CD4-positive, alpha-beta T cell treated with Interferon gamma for 1 hour (primary cell): ENCODE measurements around the gene ENTREP3.
"Not testable (repeated sequence)": the region's sequence is repeated elsewhere in the genome, so short reads cannot be mapped to it uniquely, and the experiment has no call there.

Experiments
- DNase-seq: peaks from one replicate; pipeline ENCODE4 v3.0.0-alpha.2; 2020

Gene ENTREP3, protein sequence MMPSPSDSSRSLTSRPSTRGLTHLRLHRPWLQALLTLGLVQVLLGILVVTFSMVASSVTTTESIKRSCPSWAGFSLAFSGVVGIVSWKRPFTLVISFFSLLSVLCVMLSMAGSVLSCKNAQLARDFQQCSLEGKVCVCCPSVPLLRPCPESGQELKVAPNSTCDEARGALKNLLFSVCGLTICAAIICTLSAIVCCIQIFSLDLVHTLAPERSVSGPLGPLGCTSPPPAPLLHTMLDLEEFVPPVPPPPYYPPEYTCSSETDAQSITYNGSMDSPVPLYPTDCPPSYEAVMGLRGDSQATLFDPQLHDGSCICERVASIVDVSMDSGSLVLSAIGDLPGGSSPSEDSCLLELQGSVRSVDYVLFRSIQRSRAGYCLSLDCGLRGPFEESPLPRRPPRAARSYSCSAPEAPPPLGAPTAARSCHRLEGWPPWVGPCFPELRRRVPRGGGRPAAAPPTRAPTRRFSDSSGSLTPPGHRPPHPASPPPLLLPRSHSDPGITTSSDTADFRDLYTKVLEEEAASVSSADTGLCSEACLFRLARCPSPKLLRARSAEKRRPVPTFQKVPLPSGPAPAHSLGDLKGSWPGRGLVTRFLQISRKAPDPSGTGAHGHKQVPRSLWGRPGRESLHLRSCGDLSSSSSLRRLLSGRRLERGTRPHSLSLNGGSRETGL

DNA sequence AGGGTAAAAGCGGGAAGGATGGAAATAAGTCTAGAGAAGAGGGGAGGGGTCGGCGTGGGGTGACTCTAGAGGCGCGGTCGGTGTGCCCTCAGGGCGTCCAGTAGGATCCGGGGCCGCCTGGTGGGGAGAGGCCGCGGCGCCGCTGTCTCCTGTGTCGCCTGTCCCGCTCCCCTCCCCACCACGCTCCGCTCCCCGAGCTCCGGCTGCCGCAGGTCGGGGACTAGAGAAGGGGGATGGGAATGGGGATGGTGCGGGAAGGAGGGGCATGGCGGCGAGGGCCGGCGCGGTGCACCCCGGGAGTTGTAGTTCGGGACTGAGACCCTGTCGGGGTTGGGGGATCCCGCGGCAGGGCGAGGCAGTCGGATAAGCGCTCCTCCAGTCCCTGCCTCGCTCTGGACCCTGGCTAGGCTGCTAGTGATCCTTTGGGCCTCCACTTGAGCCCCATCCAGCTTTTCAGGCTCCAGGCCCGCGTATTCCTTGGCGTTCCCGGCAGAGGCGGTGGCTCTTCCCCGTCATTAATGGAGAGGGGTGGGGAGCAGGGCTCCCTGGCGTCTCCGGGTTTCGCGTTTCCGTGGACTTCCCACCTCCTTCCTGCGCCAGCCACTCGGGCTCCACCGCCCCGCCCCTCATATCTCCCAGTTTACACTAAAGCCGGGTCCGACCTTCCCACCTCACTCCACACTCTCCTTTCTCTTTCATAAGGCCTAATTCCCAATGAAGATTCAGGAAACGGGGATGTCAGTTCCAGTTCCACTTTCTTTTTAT, at the start of gene ENTREP3:
Gene ENTREP3 (minus strand): TSS at position 241 of the 765 bp plus-strand sequence. CDS start 606 bp downstream, outside the sequence.
- peak; percentile 75 for DNase-seq

- no peak for DNase-seq
These were observed 49.3 kb upstream of the ENTREP3 start for GRCh38 chr1:155304558-155305063.

- DNase-seq = no peak
These were observed 46.1 kb upstream of the ENTREP3 start, which contains the start of gene PKLR for GRCh38 chr1:155301342-155301841. TSS of gene PKLR (minus strand) at chr1:155301438. CDS start at chr1:155301395, 43 bp downstream.

DNA sequence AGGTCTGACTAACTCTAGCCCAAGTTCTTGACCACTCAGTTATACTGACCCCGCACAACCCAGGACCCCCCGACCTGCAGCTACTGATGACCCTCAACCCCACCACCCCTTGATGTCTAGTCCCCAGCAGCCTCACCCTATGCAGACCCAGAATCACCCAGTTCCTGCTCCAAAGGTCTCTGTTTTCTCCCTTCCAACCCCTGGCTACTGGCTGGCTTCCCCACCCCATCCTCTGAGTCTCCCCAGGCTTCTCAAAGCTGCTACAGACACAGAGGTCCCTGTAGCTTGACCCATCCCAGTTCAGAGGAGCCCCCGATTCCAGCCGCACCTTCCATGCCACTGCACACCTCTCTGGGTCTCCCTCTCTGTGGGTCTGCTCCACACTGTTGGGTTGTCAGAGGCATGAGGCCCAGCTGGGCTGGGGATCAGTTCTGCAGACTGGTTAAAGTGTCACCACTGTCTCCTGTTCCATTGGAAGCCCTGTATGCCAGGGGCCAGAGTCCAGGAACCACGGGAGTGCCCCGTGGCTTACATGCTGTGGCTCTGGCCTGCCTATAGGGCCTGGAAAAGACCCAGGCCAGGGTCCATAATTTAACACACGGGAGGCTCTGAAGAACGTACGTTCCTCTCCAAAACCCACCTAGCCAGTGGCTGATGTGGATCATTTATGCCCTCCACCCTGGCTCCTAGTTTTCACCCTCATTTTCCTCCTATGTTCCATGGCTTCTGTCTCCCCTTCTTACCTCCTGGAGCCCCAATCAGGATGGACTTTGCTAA, 45.5 kb upstream of the ENTREP3 start:
- DNase-seq = no peak

- no peak for DNase-seq
These were observed 44.7 kb upstream of the ENTREP3 start for GRCh38 chr1:155300024-155300423.

DNA sequence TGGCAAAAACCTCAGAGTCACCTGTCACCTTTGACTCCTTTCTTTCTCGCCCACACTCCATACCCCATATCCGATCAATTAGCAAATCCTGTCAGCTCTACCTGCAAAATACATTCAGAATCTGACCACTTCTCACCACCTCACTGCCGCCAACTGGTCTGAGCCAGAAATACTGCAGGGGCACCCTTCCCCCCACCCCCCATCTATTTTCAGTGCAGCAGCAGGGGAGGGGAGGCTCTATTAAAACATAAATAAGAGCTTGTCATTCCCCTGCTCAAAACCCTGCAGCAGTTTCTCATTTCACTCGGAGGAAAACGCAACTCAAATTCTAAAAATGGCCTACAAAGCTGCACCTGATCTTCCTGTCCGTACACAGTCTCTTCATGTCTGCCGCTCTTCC, 42.1 kb upstream of the ENTREP3 start:
- no peak for DNase-seq

- DNase-seq = no peak
These were observed 41.4 kb upstream of the ENTREP3 start for GRCh38 chr1:155296661-155297060.

DNA sequence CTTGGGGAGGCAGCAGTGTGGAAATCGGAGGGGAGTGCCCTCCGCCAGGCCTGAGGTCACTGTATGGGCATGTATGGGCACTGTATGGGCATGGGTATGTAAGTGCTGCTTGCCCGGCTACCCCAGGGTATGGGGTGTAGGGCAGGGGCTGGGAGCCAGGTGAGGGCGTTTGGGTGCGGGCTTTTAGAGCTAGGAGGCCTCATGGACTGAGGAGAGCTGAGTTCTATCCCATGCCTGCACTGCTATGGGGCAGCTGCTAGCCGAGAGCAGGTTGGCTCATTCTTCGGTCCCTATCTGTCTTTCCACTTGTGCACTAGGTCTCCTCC, 40.6 kb upstream of the ENTREP3 start:
- DNase-seq = no peak

DNA sequence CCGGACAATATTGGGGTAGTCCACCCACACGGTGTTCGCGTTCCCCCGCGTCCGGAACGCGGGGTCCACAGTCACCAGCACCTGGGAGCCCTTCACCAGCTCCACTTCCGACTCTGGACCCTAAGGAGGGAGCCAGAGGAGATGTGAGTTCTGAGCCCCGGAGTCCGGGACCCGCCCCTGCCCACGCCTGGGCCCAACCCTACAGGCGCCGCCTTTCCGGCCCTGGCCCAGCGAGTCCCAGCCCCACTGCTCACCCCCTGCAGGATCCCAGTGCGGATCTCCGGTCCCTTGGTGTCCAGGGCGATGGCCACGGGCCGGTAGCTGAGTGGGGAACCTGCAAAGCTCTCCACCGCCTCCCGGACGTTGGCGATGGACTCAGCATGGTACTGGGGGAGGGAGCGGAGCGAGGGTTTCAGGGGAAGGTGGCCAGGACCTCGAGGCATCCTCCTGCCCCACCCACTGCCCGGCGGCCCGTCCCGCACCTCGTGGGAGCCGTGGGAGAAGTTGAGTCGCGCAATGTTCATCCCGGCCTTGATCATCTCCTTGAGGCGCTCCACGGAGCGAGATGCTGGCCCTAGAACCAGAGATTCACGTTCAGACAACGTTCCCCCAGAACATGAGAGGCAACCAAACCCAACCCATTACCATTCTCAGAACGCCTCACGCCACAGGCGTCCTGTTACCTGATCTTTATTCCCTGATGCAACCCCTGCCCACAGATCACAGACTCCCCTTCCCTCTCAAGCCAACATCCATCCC, 40.1 kb upstream of the ENTREP3 start:
- DNase-seq = no peak

GRCh38 chr1:155294520-155295182, 39.4 kb upstream of the ENTREP3 start:
- no peak for DNase-seq

DNA sequence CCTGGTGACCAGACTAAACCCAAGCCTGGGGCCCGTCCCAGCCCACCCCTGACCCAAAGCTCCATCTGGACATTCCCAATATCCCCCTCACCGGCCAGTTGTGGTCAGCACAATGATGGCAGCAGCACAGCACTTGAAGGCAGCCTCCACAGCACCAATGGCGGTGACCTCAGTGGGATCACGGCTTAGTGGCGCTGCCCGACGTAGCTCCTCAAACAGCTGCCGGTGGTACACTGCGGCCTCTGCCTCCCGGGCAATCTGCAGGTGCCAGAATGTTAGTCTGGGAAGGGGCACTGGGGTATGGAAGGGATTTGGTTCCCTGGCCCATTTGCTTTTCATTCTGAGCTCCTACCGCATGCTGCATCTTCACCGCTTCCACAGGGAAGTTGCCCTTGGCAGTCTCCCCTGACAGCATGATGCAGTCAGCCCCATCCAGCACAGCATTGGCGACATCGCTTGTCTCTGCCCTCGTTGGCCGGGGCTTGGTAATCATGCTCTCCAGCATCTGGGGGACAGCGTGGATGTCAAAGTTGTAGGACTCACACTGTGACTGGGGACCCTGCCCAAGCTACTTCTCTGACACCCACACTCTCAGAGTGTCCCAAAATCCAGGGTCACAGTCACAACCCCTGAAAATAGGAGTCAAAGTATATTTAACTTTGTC, 37.9 kb upstream of the ENTREP3 start:
- DNase-seq = no peak

DNA sequence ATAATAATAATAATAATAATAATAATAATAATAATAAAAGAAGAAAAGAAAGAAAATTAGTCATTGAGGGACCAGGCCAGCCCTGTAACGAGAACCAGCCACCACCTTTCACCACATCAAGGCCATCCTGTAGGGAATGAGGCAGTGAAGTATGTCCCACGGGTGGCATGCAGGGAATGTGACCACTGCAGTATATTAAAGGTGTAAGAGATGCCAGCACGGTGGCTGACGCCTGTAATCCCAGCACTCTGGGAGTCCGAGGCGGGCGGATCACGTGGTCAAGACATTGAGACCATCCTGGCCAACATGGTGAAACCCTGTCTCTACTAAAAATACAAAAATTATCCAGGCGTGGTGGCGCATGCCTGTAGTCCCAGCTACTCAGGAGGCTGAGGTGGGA, 35.7 kb upstream of the ENTREP3 start:
- DNase-seq = not testable (repeated sequence)

- DNase-seq = no peak
These were observed 32.8 kb upstream of the ENTREP3 start for GRCh38 chr1:155287987-155288543.

- no peak for DNase-seq
These were observed 31.3 kb upstream of the ENTREP3 start for GRCh38 chr1:155286544-155286943.

DNA sequence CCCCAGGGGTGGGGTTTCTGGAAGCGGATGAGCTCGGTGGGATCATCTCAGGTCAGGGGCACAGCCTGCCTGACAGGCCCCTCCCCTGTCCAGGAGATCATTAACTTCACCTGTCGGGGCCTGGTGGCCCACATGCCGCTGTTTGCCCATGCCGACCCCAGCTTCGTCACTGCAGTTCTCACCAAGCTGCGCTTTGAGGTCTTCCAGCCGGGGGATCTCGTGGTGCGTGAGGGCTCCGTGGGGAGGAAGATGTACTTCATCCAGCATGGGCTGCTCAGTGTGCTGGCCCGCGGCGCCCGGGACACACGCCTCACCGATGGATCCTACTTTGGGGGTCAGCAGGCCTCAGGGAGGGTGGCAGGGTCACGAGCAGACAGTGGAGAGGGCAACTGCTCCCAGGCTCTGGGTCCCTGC, 30.4 kb upstream of the ENTREP3 start:
- no peak for DNase-seq

DNA sequence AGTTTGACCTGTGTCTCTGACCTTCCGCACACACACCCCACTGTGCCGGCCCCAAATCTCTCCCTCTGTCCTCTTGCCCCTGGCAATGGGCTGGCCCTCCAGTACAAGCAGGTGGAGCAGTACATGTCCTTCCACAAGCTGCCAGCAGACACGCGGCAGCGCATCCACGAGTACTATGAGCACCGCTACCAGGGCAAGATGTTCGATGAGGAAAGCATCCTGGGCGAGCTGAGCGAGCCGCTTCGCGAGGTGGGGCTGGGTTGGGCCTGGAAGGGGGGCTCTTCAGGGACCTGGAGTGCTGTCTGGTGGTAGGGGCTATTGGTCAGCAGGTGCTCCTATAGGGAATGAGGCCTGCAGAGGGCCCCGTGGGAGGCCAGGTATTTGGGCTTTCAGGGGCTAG, 29.8 kb upstream of the ENTREP3 start:
- no peak for DNase-seq

GRCh38 chr1:155284476-155284875, 29.2 kb upstream of the ENTREP3 start:
- DNase-seq = no peak

GRCh38 chr1:155282488-155283091, 27.3 kb upstream of the ENTREP3 start:
- no peak for DNase-seq

DNA sequence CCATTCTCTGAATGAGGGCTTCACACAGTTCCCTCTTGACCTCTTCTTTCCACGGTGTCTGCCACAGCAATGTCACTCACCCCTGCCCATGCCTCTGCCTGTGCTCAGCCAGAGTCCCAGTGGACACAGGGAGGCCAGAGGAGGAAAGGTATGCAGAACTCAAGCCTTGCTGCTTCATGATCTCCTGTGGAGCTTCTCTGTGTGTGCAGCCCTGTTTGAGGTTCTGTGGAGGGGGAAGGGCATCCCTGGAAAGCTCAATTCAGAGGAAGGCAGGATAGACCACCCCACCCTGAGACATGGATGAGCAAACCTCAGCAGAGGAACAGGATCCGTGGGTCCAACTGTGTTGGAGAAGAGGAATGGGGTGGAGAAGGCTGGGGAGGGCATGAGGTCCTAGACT, 24.0 kb upstream of the ENTREP3 start:
- no peak for DNase-seq

- DNase-seq = no peak
These were observed 23.4 kb upstream of the ENTREP3 start for GRCh38 chr1:155278689-155279160.
